Subcutaneous abdominal adipose tissue (tissue), 5 donors: ENCODE data around the gene OR8B8.

Source experiments
- H3K27ac ChIP-seq: one replicate; pipeline ENCODE4 v1.7.0; 2013; ENCODE audit warnings: low read depth, mild to moderate bottlenecking, inconsistent platforms, low read length, moderate library complexity
- H3K27me3 ChIP-seq, 5 donors: one replicate each; pipeline ENCODE4 v1.7.0; 2013; ENCODE audit warnings: low read length in 5 of 5, inconsistent platforms in 1 of 5; ENCODE audit not compliant: control insufficient read depth in 5 of 5, insufficient read depth in 4 of 5
- H3K36me3 ChIP-seq, 5 donors: one replicate each; pipeline ENCODE4 v1.7.0; 2013; ENCODE audit warnings: low read length in 5 of 5; ENCODE audit not compliant: control insufficient read depth in 5 of 5, insufficient read depth in 5 of 5
- H3K4me1 ChIP-seq, 5 donors: one replicate each; pipeline ENCODE4 v1.7.0; 2013; ENCODE audit warnings: low read length in 5 of 5, mild to moderate bottlenecking in 3 of 5, moderate library complexity in 1 of 5; ENCODE audit not compliant: control insufficient read depth in 5 of 5, insufficient read depth in 5 of 5
- H3K4me3 ChIP-seq, 5 donors: one replicate each; pipeline ENCODE4 v1.7.0; 2013; ENCODE audit warnings: low read length in 5 of 5, low read depth in 1 of 5
- H3K9ac ChIP-seq, 5 donors: one replicate each; pipeline ENCODE4 v1.7.0; 2013; ENCODE audit warnings: low read length in 5 of 5, mild to moderate bottlenecking in 4 of 5, moderate library complexity in 3 of 5
- H3K9me3 ChIP-seq, 5 donors: one replicate each; pipeline ENCODE4 v1.7.0; 2013; ENCODE audit warnings: low read length in 5 of 5; ENCODE audit not compliant: control insufficient read depth in 5 of 5
- donor health status: healthy.
- donor health status: healthy.
- donor health status: healthy.
- donor health status: healthy.
- donor health status: healthy.

OR8B8 gene

DNA sequence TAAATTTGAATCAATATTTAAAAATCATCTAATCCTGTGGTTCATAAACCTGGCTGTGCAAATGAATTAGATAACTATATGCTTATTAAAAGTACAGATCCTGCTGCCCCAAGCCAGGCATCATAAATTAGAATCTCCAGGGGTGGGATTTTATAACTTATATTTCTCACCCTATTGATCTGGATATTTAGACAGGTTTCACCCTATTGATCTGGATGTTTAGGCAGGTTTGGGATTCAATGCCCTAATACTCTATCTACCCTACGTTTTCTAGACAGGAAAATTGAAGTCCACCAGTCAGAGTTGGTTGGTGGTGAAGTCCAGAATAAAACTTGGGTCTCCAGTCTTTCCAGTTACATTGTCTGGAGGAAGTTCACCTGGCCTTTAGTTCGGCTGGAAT lies 2.6 kb downstream of the OR8B8 start:
- no peak overlapping the region for H3K4me3 ChIP-seq
- no peaks in the 10 kb centered on the region for H3K27me3 ChIP-seq
- no peaks in the 10 kb centered on the region for H3K36me3 ChIP-seq
- H3K9ac ChIP-seq = no peak overlapping the region
- H3K9me3 ChIP-seq = no peaks in the 10 kb centered on the region
- H3K4me1 ChIP-seq = no peaks in the 10 kb centered on the region
- no peak overlapping the region for H3K27ac ChIP-seq

DNA sequence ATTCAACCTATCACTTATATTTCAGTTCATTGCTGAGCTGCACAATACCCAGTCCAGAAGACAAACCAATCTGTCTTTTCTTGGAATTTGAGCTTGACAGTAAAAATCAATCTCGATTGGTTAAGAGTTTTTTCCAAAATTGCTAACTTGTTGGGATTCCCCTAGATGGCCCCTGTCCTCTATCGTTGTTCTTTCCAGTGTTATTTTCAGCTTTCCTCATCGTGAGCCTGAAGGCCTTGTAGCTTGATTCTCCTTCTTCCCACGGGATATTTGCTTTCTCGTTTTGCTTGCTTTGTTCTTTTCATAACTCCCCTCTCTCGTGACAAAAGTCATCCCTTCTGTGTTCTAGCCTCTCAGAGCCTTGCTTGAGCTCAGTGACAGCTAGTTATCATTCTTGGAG lies 3.1 kb downstream of the OR8B8 start:
- H3K4me1 ChIP-seq = no peaks in the 10 kb centered on the region
- no peaks in the 10 kb centered on the region for H3K36me3 ChIP-seq
- no peak overlapping the region for H3K4me3 ChIP-seq
- H3K9me3 ChIP-seq = no peaks in the 10 kb centered on the region
- no peaks in the 10 kb centered on the region for H3K27me3 ChIP-seq
- H3K9ac ChIP-seq = no peak overlapping the region
- no peak overlapping the region for H3K27ac ChIP-seq

GRCh38 chr11:124441519-124441918 lies 4.0 kb downstream of the OR8B8 start:
- no peak overlapping the region for H3K9ac ChIP-seq
- H3K27me3 ChIP-seq = no peaks in the 10 kb centered on the region
- no peaks in the 10 kb centered on the region for H3K36me3 ChIP-seq
- H3K9me3 ChIP-seq = no peaks in the 10 kb centered on the region
- H3K27ac ChIP-seq = no peak overlapping the region
- no peak overlapping the region for H3K4me3 ChIP-seq
- peaks cover 0 to 5% (median 0%) of the 10 kb centered on the region in 5 donors for H3K4me1 ChIP-seq

DNA sequence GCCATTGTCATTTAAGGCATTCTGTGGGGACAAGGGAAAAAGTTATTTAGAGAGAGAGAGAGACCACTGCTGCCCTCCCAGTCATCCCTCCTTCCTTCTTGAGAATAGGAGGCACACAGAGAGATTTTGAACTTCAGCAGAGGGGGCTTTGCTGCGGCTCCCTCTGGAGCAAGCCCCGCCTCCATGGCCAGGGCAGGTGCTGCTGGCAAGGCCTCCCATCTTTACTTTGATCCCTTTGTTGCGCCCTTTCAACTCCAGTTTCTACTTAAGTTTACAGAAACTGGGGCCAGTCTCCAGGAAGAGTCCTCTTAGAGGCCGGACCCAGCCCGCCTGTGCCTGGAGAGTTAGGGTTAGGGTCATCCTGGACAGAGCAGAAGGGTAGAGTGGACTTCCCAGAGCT lies 4.4 kb downstream of the OR8B8 start:
- Histone ChIP-seq H3K4me1 (peaks cover 0 to 8% (median 0%) of the 10 kb centered on the region in 5 donors), H3K27ac (no peak overlapping the region), H3K9ac (no peak overlapping the region), H3K4me3 (no peak overlapping the region), H3K36me3 (no peaks in the 10 kb centered on the region), H3K9me3 (no peaks in the 10 kb centered on the region), H3K27me3 (no peaks in the 10 kb centered on the region)

- no peaks in the 10 kb centered on the region for H3K36me3 ChIP-seq
Observed at GRCh38 chr11:124440608-124441007, 4.9 kb downstream of the OR8B8 start.

DNA sequence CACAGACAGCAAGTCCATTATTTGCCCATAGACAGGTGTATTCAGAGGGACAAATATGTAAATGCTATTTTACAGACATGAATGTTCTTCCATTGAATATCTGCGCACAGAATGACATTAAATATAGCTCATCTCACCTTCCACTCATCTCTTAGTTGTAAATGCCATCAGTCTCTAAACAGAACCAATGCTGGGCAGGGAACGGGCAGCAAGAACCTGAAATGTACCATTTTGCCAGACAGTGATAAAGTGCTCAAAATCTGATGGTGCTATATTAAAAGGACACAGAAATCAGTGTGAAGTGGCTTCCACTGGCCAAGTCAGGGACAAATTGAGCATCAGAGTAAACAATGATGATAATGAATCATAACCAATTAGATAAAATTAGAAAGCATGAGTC lies 10.8 kb downstream of the OR8B8 start:
- Histone ChIP-seq H3K27me3 (no peaks in the 10 kb centered on the region), H3K4me3 (no peak overlapping the region), H3K9ac (no peak overlapping the region), H3K36me3 (no peaks in the 10 kb centered on the region), H3K4me1 (peaks cover 0 to 11% (median 0%) of the 10 kb centered on the region in 5 donors), H3K27ac (no peak overlapping the region), H3K9me3 (peaks cover 0 to 5% (median 5%) of the 10 kb centered on the region in 5 donors)

More at GRCh38 chr11:124440608-124441007, 4.9 kb downstream of the OR8B8 start:
- Histone ChIP-seq H3K9ac (no peak overlapping the region), H3K27me3 (no peaks in the 10 kb centered on the region), H3K9me3 (no peaks in the 10 kb centered on the region), H3K4me1 (peaks cover 0 to 8% (median 0%) of the 10 kb centered on the region in 5 donors), H3K4me3 (no peak overlapping the region), H3K27ac (no peak overlapping the region)

DNA sequence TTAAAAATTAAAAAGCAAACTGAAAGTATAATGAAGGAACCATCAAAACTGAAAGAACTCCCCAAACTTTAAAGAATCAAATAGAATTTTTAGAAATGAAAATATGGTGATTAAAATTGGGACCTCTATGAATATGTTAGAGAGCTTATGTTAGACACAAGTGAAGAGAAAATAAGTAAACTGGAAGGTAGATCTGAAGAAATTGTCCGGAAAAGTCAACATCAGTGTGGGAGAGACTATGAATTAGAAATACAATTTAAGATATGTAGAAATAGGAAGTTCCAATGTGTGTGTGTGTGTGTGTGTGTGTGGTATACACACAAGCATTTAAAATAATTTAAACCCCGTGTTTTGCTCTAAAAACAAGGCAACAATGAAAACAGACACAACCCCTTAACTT lies 15.9 kb downstream of the OR8B8 start:
- Histone ChIP-seq H3K27me3 (no peaks in the 10 kb centered on the region), H3K36me3 (no peaks in the 10 kb centered on the region)

GRCh38 chr11:124424384-124424921 lies 21.0 kb downstream of the OR8B8 start, which contains the start of gene OR8B4:
Gene OR8B4, minus strand, starts transcription at chr11:124424871. Its CDS starts 0 bp downstream, at chr11:124424871.
- H3K4me3 ChIP-seq = no peak within 1 kb of the TSS
- H3K27ac ChIP-seq = no peak within 1 kb of the TSS
- H3K36me3 ChIP-seq = no peaks in the 10 kb centered on the region
- peaks cover 0 to 6% (median 0%) of the 10 kb centered on the region in 5 donors for H3K27me3 ChIP-seq
- H3K4me1 ChIP-seq = no peaks in the 10 kb centered on the region
- H3K9me3 ChIP-seq = peaks cover 0 to 6% (median 0%) of the 10 kb centered on the region in 5 donors
- H3K9ac ChIP-seq = no peak within 1 kb of the TSS

More for the DNA sequence above, 15.9 kb downstream of the OR8B8 start:
- H3K4me1 ChIP-seq = peaks cover 0 to 3% (median 0%) of the 10 kb centered on the region in 5 donors
- no peak overlapping the region for H3K4me3 ChIP-seq
- no peak overlapping the region for H3K27ac ChIP-seq
- no peak overlapping the region for H3K9ac ChIP-seq
- peaks cover 0 to 14% (median 7%) of the 10 kb centered on the region in 5 donors for H3K9me3 ChIP-seq

DNA sequence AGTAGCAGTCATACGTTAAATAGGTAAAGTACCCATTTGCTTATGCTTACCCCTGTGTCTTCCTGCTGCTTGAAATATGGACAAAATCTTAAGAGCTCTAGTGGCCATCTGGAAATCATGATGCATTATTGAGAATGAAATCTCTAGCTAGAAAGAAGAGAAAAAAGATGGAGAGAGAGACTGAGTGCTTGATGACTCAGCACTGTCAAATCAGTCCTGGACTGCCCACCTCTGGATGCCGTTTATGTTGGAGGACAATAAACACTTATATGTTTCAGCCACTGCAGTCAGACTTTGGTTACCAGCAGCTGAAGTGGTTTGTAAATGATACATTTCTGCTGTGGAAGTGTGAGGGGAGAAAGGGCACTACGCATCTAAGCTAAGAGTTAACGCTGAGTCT lies 24.5 kb downstream of the OR8B8 start:
- Histone ChIP-seq H3K9ac (no peak overlapping the region), H3K36me3 (no peaks in the 10 kb centered on the region), H3K9me3 (no peaks in the 10 kb centered on the region), H3K27ac (no peak overlapping the region), H3K4me1 (no peaks in the 10 kb centered on the region), H3K27me3 (peaks cover 0 to 6% (median 0%) of the 10 kb centered on the region in 5 donors), H3K4me3 (no peak overlapping the region)

GRCh38 chr11:124415356-124415923 lies 30.1 kb downstream of the OR8B8 start:
- H3K27me3 ChIP-seq = peaks cover 0 to 7% (median 4%) of the 10 kb centered on the region in 5 donors
- no peaks in the 10 kb centered on the region for H3K9me3 ChIP-seq
- H3K9ac ChIP-seq = no peak overlapping the region
- H3K4me1 ChIP-seq = no peaks in the 10 kb centered on the region
- no peaks in the 10 kb centered on the region for H3K36me3 ChIP-seq
- no peak overlapping the region for H3K4me3 ChIP-seq
- no peak overlapping the region for H3K27ac ChIP-seq
